GM12878 (cell line): Measurements from ENCODE around the gene SARDH. TPM values are rescaled to one million over a fixed set of nuclear protein-coding genes. Genes with fewer than 3 reads are reported as not detected.

Experiments
- ATAC-seq: fragments of 200-7000 bp; cut with Tn5 transposase; 3 replicates; pipeline ENCODE4 v1.9.1; 2020; ENCODE audit warnings: mild to moderate bottlenecking, moderate library complexity
- BruUV-seq: library from RNA; stranded (reverse); fragments of 400-500 nt; replicated peaks from 2 replicates; lab custom pipeline; 2021; lab: Mats Ljungman, UMichigan
- CTCF ChIA-PET: fragments of 300-600 bp; sonication (Branson Sonifier 250); formaldehyde crosslinking; extraction: SDS; loops from one replicate; lab custom pipeline; 2021; ENCODE audit warnings: inconsistent platforms; lab: Yijun Ruan, JAX
- POLR2A ChIA-PET: fragments of 350-600 bp; formaldehyde crosslinking; extraction: SDS; loops from one replicate; lab custom pipeline; 2021; ENCODE audit warnings: inconsistent platforms; lab: Charles Lee
- RAD21 ChIA-PET: fragments of 300-600 bp; sonication (Branson Sonifier 250); formaldehyde crosslinking; loops from one replicate; lab custom pipeline; 2023; ENCODE audit warnings: antibody characterized with exemption; ENCODE audit not compliant: unreplicated experiment; lab: Charles Lee
- SMC1A ChIA-PET: fragments of 300-600 bp; sonication (Branson Sonifier 250); formaldehyde crosslinking; loops from one replicate; lab custom pipeline; 2023; ENCODE audit not compliant: unreplicated experiment, uncharacterized antibody; lab: Charles Lee
- DNase-seq: peaks from one replicate; pipeline ENCODE4 v3.0.0-alpha.2; 2011; ENCODE audit warnings: low read depth, low spot score
- FAIRE-seq: peaks from 3 replicates; lab custom pipeline; 2011; peaks lifted over from hg19 to GRCh38; lab: Jason Lieb, UNC
- H2AFZ ChIP-seq: 2 replicates; pipeline ENCODE4 v1.6.0; 2011; ENCODE audit warnings: low read depth, low read length, control low read depth; ENCODE audit not compliant: control insufficient read depth
- H3K27ac ChIP-seq: 2 replicates; pipeline ENCODE4 v1.5.1; 2011; ENCODE audit warnings: control low read depth; ENCODE audit not compliant: control insufficient read depth, insufficient read depth
- H3K27me3 ChIP-seq, 2 experiments: replicated peaks in 1 of 2; 2 replicates each; pipeline versions ENCODE4 v1.6.0 to v1.6.1; 2011; ENCODE audit warnings: low read length in 1 of 2; ENCODE audit not compliant: control insufficient read depth in 2 of 2, insufficient read depth in 2 of 2
- H3K36me3 ChIP-seq, 2 experiments: 2 replicates each; pipeline ENCODE4 v1.5.1; 2011; ENCODE audit warnings: low read length in 1 of 2; ENCODE audit not compliant: control insufficient read depth in 2 of 2, insufficient read depth in 2 of 2
- H3K4me1 ChIP-seq: 2 replicates; pipeline ENCODE4 v1.6.1; 2011; ENCODE audit warnings: mild to moderate bottlenecking, low read length, moderate library complexity, mixed read lengths; ENCODE audit not compliant: control insufficient read depth, insufficient read depth
- H3K4me2 ChIP-seq: 2 replicates; pipeline ENCODE4 v1.6.0; 2011; ENCODE audit warnings: control low read depth; ENCODE audit not compliant: control insufficient read depth, insufficient read depth
- H3K4me3 ChIP-seq: fragments of 200-600 bp; sonication (generic); 2 replicates; pipeline ENCODE4 v1.5.1; 2016
- H3K79me2 ChIP-seq: 2 replicates; pipeline ENCODE4 v1.6.0; 2011; ENCODE audit warnings: low read length; ENCODE audit not compliant: control insufficient read depth, insufficient read depth
- H3K9ac ChIP-seq: 2 replicates; pipeline ENCODE4 v1.8.0; 2011; ENCODE audit warnings: low read length, control low read depth, mixed read lengths; ENCODE audit not compliant: control insufficient read depth, insufficient read depth
- H3K9me3 ChIP-seq: replicated peaks from 3 replicates; pipeline ENCODE4 v1.5.1; 2011; ENCODE audit warnings: mild to moderate bottlenecking, low read length; ENCODE audit not compliant: control insufficient read depth, insufficient read depth
- H4K20me1 ChIP-seq: 2 replicates; pipeline ENCODE4 v1.6.0; 2011; ENCODE audit not compliant: control insufficient read depth, insufficient read depth
- JUND ChIP-seq: IDR thresholded peaks from 2 replicates; pipeline ENCODE4 v1.6.1; 2012; ENCODE audit warnings: low read depth, mild to moderate bottlenecking, low read length, improper control_type of control experiment, moderate library complexity
- NKRF ChIP-seq: fragments of 450-650 bp; conservative IDR thresholded peaks from 2 replicates; pipeline ENCODE4 v1.6.1; 2017; ENCODE audit warnings: mild to moderate bottlenecking, moderate library complexity
- RAD51 ChIP-seq: fragments of 450-650 bp; IDR thresholded peaks from 2 replicates; pipeline ENCODE4 v1.6.1; 2016; ENCODE audit warnings: moderate library complexity, mild to moderate bottlenecking, inconsistent platforms
- SIN3A ChIP-seq: IDR thresholded peaks from 2 replicates; pipeline ENCODE4 v1.6.1; 2012; ENCODE audit warnings: low read depth, low read length, improper control_type of control experiment
- SMARCA5 ChIP-seq: fragments of 450-650 bp; IDR thresholded peaks from 2 replicates; pipeline ENCODE4 v1.6.1; 2017; ENCODE audit warnings: mild to moderate bottlenecking
- STAT3 ChIP-seq: IDR thresholded peaks from 2 replicates; pipeline ENCODE4 v1.6.1; 2011; ENCODE audit warnings: low read depth, low read length, improper control_type of control experiment
- USF1 ChIP-seq: IDR thresholded peaks from 2 replicates; pipeline ENCODE4 v1.6.1; 2011; ENCODE audit warnings: borderline replicate concordance, low read depth, mild to moderate bottlenecking, moderate library complexity, mixed read lengths, low read length; ENCODE audit not compliant: insufficient read depth; ENCODE audit errors: extremely low read length
- ZBED1 ChIP-seq: IDR thresholded peaks from 2 replicates; pipeline ENCODE4 v1.6.1; 2016; ENCODE audit warnings: borderline replicate concordance
- ZBTB33 ChIP-seq: fragments of 450-650 bp; IDR thresholded peaks from 2 replicates; pipeline ENCODE4 v1.6.1; 2017; ENCODE audit warnings: mild to moderate bottlenecking
- WGBS: methylation state at CpG from one replicate; pipeline ENCODE4 v1.1.6; 2016; ENCODE audit warnings: low lambda C conversion rate; ENCODE audit not compliant: insufficient replicate concordance, insufficient coverage; ENCODE audit errors: missing lambda C conversion rate; 5-methylcytosine and 5-hydroxymethylcytosine counted together
- in situ Hi-C: fragments of 300-500 bp; cut with MboI; formaldehyde crosslinking; loops from 9 replicates; pipeline ENCODE4 v1.14.3; 2018; ENCODE audit warnings: mixed read lengths
- intact Hi-C: fragments of 100-400 bp; cut with micrococcal nuclease; formaldehyde crosslinking; loops from one replicate; pipeline ENCODE4 v1.14.2; 2022; ENCODE audit not compliant: unreplicated experiment
- polyA plus RNA-seq, 11 experiments: library from polyadenylated mRNA; depleted of rRNA in 4 of 11; unstranded in 6 of 11; stranded (reverse) in 5 of 11; fragments of >200 nt; fragmentation: Nextera tagmentation in 4 of 11; fragmentation: Illumina TruSeq in 1 of 11; extraction: Ambion mirVana in 4 of 11; extraction: Trizol in 1 of 11; gene quantifications; 1 replicate in 1 of 11; 2 replicates in 10 of 11; pipeline versions ENCODE4 v1.2.1 to v1.2.3, GENCODE V29; 2011 to 2016; ENCODE audit warnings: inconsistent platforms in 2 of 11, missing spikeins in 2 of 11, low read depth in 1 of 11
- total RNA-seq, 4 experiments: library from RNA; depleted of rRNA in 3 of 4; stranded (reverse); fragments of >200 nt in 3 of 4; fragmentation: Illumina TruSeq in 1 of 4; extraction: Trizol in 1 of 4; gene quantifications; 2 replicates each; pipeline versions ENCODE4 v1.2.1 to v1.2.3, GENCODE V29; 2013 to 2021

SARDH gene
- total and polyA plus RNA-seq, 10 of the 15 experiments (the other 5 are each of a cell fraction or from before 2014, with no cell fraction given), result 0.03 to 0.15 (median 0.10) TPM; not detected in 6

- in situ Hi-C loops, result no loop called here
- SMC1A ChIA-PET, result interaction anchor here (0.5 to 1.9 kb wide), 2 partner anchors 41 to 254 kb away, joined by 3 to 8 read pairs; no protein-coding TSS in a partner anchor
- Histone ChIP-seq H3K27me3 (no peaks in the 10 kb centered on the region; a peak in 1 of 4 replicates), H4K20me1 (no peaks in the 10 kb centered on the region), H3K79me2 (no peaks in the 10 kb centered on the region), H3K9me3 (no peaks in the 10 kb centered on the region), H3K27ac (no peak overlapping the region), H2AFZ (no peak overlapping the region), H3K4me3 (no peak overlapping the region), H3K4me1 (no peaks in the 10 kb centered on the region), H3K4me2 (no peak overlapping the region)
- WGBS, result 19% methylated on average over 17 of the region's 17 CpGs
- CTCF ChIA-PET, result interaction anchor here (0.7 to 2.0 kb wide), 2 partner anchors 12 to 139 kb away, joined by 3 to 5 read pairs; no protein-coding TSS in a partner anchor
- no peak for DNase-seq
- RAD21 ChIA-PET, result no interaction called here
- no TSS peak for BruUV-seq
- FAIRE-seq, result no peak
- ATAC-seq, result no peak
- POLR2A ChIA-PET, result no interaction called here
- TF ChIP-seq USF1 (no peak), SIN3A (no peak), ZBTB33 (no peak), STAT3 (no peak), JUND (no peak), ZBED1 (no peak), RAD51 (no peak), SMARCA5 (no peak), NKRF (no peak)
- TF ChIP-seq, all 136 proteins: peak for 0
- no peak overlapping the region for H3K9ac ChIP-seq
- no peaks in the 10 kb centered on the region; a peak in 1 of 4 replicates for H3K36me3 ChIP-seq
- intact Hi-C loops, result no loop called here
These were observed 1.5 kb upstream of the SARDH start for GRCh38 chr9:133739408-133740280.
